Ovary (tissue), 3 donors: Measurements from ENCODE around the gene DEFB123.

Experiments used
- EP300 ChIP-seq: sonication (generic); formaldehyde crosslinking; IDR thresholded peaks from one replicate; pipeline ENCODE4 v1.6.1; 2017; ENCODE audit warnings: antibody characterized with exemption
- TF ChIP-seq, protein P1 (sequence below), 3 donors: fragments of 450-650 bp in 2 of 3; fragments of 200-600 bp in 1 of 3; IDR thresholded peaks; one replicate each; pipeline versions ENCODE4 v1.5.1 to v1.8.0; 2016 to 2022; ENCODE audit warnings: antibody characterized with exemption in 3 of 3, mild to moderate bottlenecking in 1 of 3
- donor health status: DM: no; HTN: no; CAD: no.

DNA sequence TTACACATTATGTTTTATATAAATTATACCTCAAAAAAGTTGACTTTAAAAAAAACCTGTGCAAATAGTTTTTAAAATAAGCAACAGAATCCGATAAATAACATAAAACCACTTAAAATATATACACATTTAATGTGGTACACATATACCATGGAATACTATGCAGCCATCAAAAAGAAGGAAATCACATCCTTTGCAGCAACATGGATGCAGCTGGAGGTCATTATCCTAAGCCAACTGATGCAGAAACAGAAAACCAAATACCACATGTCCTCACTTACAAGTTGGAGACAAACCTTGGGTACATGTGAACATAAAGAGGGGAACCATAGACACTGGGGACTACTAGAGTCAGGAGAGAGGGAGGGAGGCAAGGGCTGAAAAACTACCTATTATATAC lies 30.4 kb upstream of the DEFB123 start:
- TF ChIP-seq, protein P1, sequence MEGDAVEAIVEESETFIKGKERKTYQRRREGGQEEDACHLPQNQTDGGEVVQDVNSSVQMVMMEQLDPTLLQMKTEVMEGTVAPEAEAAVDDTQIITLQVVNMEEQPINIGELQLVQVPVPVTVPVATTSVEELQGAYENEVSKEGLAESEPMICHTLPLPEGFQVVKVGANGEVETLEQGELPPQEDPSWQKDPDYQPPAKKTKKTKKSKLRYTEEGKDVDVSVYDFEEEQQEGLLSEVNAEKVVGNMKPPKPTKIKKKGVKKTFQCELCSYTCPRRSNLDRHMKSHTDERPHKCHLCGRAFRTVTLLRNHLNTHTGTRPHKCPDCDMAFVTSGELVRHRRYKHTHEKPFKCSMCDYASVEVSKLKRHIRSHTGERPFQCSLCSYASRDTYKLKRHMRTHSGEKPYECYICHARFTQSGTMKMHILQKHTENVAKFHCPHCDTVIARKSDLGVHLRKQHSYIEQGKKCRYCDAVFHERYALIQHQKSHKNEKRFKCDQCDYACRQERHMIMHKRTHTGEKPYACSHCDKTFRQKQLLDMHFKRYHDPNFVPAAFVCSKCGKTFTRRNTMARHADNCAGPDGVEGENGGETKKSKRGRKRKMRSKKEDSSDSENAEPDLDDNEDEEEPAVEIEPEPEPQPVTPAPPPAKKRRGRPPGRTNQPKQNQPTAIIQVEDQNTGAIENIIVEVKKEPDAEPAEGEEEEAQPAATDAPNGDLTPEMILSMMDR (IDR thresholded peaks at IDR 0.05), result no peak
- TF ChIP-seq EP300, result no peak
